ENCODE measurements around the gene MMP7. TPM values are rescaled to one million over a fixed set of nuclear protein-coding genes. Genes with fewer than 3 reads are reported as not detected.

Gene MMP7
- total and polyA plus RNA-seq, 2 of the 4 experiments (the other 2 are of a cell fraction), result not detected

- Histone ChIP-seq H3K18ac (ENCODE audit: low read depth, low read length) (no peak overlapping the region), H2AK9ac (replicated peaks; ENCODE audit: low read depth, low read length, poor library complexity) (no peak overlapping the region), H4K20me1 (ENCODE audit: insufficient read depth, low read length) (no peaks in the 10 kb centered on the region), H2AK5ac (ENCODE audit: low read depth, low read length) (no peak overlapping the region), H3K4ac (ENCODE audit: low read depth, low read length) (no peak overlapping the region), H3K9ac (ENCODE audit: low read depth, low read length) (no peak overlapping the region), H4K8ac (ENCODE audit: low read depth in 2 of 2, low read length in 2 of 2) (no peak overlapping the region), H3K9me1 (ENCODE audit: insufficient read depth, low read length) (peaks cover 3% of the 10 kb centered on the region; the same call in 1 of the 2 replicates), H2BK15ac (ENCODE audit: low read depth, low read length) (no peak overlapping the region), H2AFZ (replicated peaks; ENCODE audit: low read length, poor library complexity) (no peak overlapping the region), H4K5ac (ENCODE audit: low read depth, low read length) (no peak overlapping the region), H3K4me2 (ENCODE audit: low read depth, low read length) (no peak overlapping the region), H2BK5ac (ENCODE audit: low read depth, low read length, poor library complexity, severe bottlenecking) (no peak overlapping the region), H3K4me1 (ENCODE audit: control insufficient read depth, insufficient read depth, low read length) (no peaks in the 10 kb centered on the region), H2BK120ac (ENCODE audit: low read depth, low read length) (no peak overlapping the region), H3K4me3 (ENCODE audit: insufficient read depth, low read depth, low read length) (no peak overlapping the region), H3K23ac (ENCODE audit: low read depth, low read length) (no peak overlapping the region), H2BK20ac (ENCODE audit: low read depth, low read length) (no peak overlapping the region), H3K27me3 (ENCODE audit: control insufficient read depth, insufficient read depth, low read length) (peaks cover 7% of the 10 kb centered on the region), H3K79me1 (ENCODE audit: low read depth in 1 of 2, low read length in 2 of 2) (no peaks in the 10 kb centered on the region), H3K56ac (ENCODE audit: extremely low read depth, insufficient read depth, low read length) (no peak overlapping the region), H3K9me3 (ENCODE audit: control insufficient read depth, insufficient read depth, low read length) (no peaks in the 10 kb centered on the region), H4K91ac (ENCODE audit: insufficient read depth, low read depth, low read length) (no peak overlapping the region), H3K27ac (ENCODE audit: insufficient read depth, low read length) (no peak overlapping the region), H3K14ac (replicated peaks; ENCODE audit: low read depth, low read length) (no peak overlapping the region), H3K36me3 (ENCODE audit: control insufficient read depth, insufficient read depth, low read length) (no peaks in the 10 kb centered on the region)
- intact Hi-C loops (cut with micrococcal nuclease) (no loop called here), in situ Hi-C loops (cut with MboI; ENCODE audit: low sequenced_read_pairs) (no loop called here), dilution Hi-C loops (cut with HindIII; ENCODE audit: low sequenced_read_pairs, unreplicated experiment) (no loop called here)
- DNase-seq (no peak), ATAC-seq (ENCODE audit: low read depth) (no peak)
- ChIA-PET POLR2A (ENCODE audit: unreplicated experiment) (no interaction called here), CTCF (no interaction called here)
- no TSS peak for BruUV-seq (replicated peaks)
- 73% methylated on average over 4 of the region's 6 CpGs; no CpG with 5 or more reads in 1 of the 2 experiments for WGBS, 2 experiments (ENCODE audit: extremely low coverage in 2 of 2, insufficient read length in 1 of 2)
- no peak for TF ChIP-seq CHD1 (IDR thresholded peaks at IDR 0.05; ENCODE audit: low read depth, low read length)
- 0 out of 2 replicates have a peak, but pooled peaks have one; percentile 10 for TF ChIP-seq CTCF (conservative IDR thresholded peaks at IDR 0.05; ENCODE audit: low read depth, low read length)
- no peak for TF ChIP-seq FOS (IDR thresholded peaks at IDR 0.05; ENCODE audit: low read depth, low read length)
These were observed 3.8 kb upstream of the MMP7 start for GRCh38 chr11:102534261-102534872.
